Measurements from ENCODE around the gene NOSTRIN.

The NOSTRIN gene

GRCh38 chr2:168793596-168793995 is 8.8 kb upstream of the NOSTRIN start:
- no peak for DNase-seq (ENCODE audit: low read depth)
- H3K4me3 ChIP-seq (ENCODE audit: low read depth, low read length) = no peak overlapping the region
- TF ChIP-seq MYC (IDR thresholded peaks at IDR 0.05; ENCODE audit: low read depth, low read length) (no peak), POLR2A (IDR thresholded peaks at IDR 0.05; ENCODE audit: extremely low read depth, insufficient read length) (no peak), MAX (IDR thresholded peaks at IDR 0.05; ENCODE audit: low read depth, low read length) (no peak), CTCF (IDR thresholded peaks at IDR 0.05; ENCODE audit: low read depth, low read length) (no peak)

GRCh38 chr2:168794968-168795367 is 7.5 kb upstream of the NOSTRIN start:
- H3K4me3 ChIP-seq (ENCODE audit: low read depth, low read length) = no peak overlapping the region
- TF ChIP-seq MAX (IDR thresholded peaks at IDR 0.05; ENCODE audit: low read depth, low read length) = no peak
- TF ChIP-seq MYC (IDR thresholded peaks at IDR 0.05; ENCODE audit: low read depth, low read length) = no peak
- no peak for TF ChIP-seq CTCF (IDR thresholded peaks at IDR 0.05; ENCODE audit: low read depth, low read length)
- TF ChIP-seq POLR2A (IDR thresholded peaks at IDR 0.05; ENCODE audit: extremely low read depth, insufficient read length) = no peak
- no peak for DNase-seq (ENCODE audit: low read depth)

- DNase-seq (ENCODE audit: low read depth) = no peak
- TF ChIP-seq CTCF (IDR thresholded peaks at IDR 0.05; ENCODE audit: low read depth, low read length) (no peak), MYC (IDR thresholded peaks at IDR 0.05; ENCODE audit: low read depth, low read length) (no peak), POLR2A (IDR thresholded peaks at IDR 0.05; ENCODE audit: extremely low read depth, insufficient read length) (no peak), MAX (IDR thresholded peaks at IDR 0.05; ENCODE audit: low read depth, low read length) (no peak)
- H3K4me3 ChIP-seq (ENCODE audit: low read depth, low read length) = no peak overlapping the region
Measured at GRCh38 chr2:168796090-168796577, 6.3 kb upstream of the NOSTRIN start.

- TF ChIP-seq CTCF (IDR thresholded peaks at IDR 0.05; ENCODE audit: low read depth, low read length) (no peak), POLR2A (IDR thresholded peaks at IDR 0.05; ENCODE audit: extremely low read depth, insufficient read length) (no peak), MYC (IDR thresholded peaks at IDR 0.05; ENCODE audit: low read depth, low read length) (no peak), MAX (IDR thresholded peaks at IDR 0.05; ENCODE audit: low read depth, low read length) (no peak)
- no peak overlapping the region for H3K4me3 ChIP-seq (ENCODE audit: low read depth, low read length)
- peak; percentile 46 for DNase-seq (ENCODE audit: low read depth)
Measured at GRCh38 chr2:168796583-168797285, 5.7 kb upstream of the NOSTRIN start.

- DNase-seq (ENCODE audit: low read depth) = no peak
- TF ChIP-seq MYC (IDR thresholded peaks at IDR 0.05; ENCODE audit: low read depth, low read length) = no peak
- H3K4me3 ChIP-seq (ENCODE audit: low read depth, low read length) = no peak overlapping the region
Measured at GRCh38 chr2:168797286-168797655, 5.2 kb upstream of the NOSTRIN start.

GRCh38 chr2:168798076-168798887 is 4.2 kb upstream of the NOSTRIN start:
- TF ChIP-seq MYC (IDR thresholded peaks at IDR 0.05; ENCODE audit: low read depth, low read length) = no peak
- no peak for DNase-seq (ENCODE audit: low read depth)
- no peak overlapping the region for H3K4me3 ChIP-seq (ENCODE audit: low read depth, low read length)
